BLaER1 (cell line): Measurements from ENCODE around the gene MMP28.

ENCODE experiments used
- H3K27ac ChIP-seq: shearing (Covaris generic); formaldehyde crosslinking; 2 replicates; pipeline ENCODE4 v1.8.1; 2022
- H3K27me3 ChIP-seq: shearing (Covaris generic); formaldehyde crosslinking; 2 replicates; pipeline ENCODE4 v1.8.1; 2022
- H3K36me3 ChIP-seq: shearing (Covaris generic); formaldehyde crosslinking; 2 replicates; pipeline ENCODE4 v1.8.1; 2022
- H3K4me1 ChIP-seq: shearing (Covaris generic); formaldehyde crosslinking; 2 replicates; pipeline ENCODE4 v1.8.1; 2022
- H3K4me2 ChIP-seq: shearing (Covaris generic); formaldehyde crosslinking; 2 replicates; pipeline ENCODE4 v1.8.1; 2022
- H3K4me3 ChIP-seq: shearing (Covaris generic); formaldehyde crosslinking; 2 replicates; pipeline ENCODE4 v1.8.1; 2022
- H3K9ac ChIP-seq: shearing (Covaris generic); formaldehyde crosslinking; 2 replicates; pipeline ENCODE4 v1.8.1; 2022
- H3K9me3 ChIP-seq: shearing (Covaris generic); formaldehyde crosslinking; 2 replicates; pipeline ENCODE4 v1.8.1; 2022
- H4K20me1 ChIP-seq: shearing (Covaris generic); formaldehyde crosslinking; 2 replicates; pipeline ENCODE4 v1.8.1; 2022
- Cebpa-rat ChIP-seq: shearing (Covaris generic); IDR thresholded peaks from 2 replicates; pipeline ENCODE4 v1.8.1; 2022

The MMP28 gene, protein sequence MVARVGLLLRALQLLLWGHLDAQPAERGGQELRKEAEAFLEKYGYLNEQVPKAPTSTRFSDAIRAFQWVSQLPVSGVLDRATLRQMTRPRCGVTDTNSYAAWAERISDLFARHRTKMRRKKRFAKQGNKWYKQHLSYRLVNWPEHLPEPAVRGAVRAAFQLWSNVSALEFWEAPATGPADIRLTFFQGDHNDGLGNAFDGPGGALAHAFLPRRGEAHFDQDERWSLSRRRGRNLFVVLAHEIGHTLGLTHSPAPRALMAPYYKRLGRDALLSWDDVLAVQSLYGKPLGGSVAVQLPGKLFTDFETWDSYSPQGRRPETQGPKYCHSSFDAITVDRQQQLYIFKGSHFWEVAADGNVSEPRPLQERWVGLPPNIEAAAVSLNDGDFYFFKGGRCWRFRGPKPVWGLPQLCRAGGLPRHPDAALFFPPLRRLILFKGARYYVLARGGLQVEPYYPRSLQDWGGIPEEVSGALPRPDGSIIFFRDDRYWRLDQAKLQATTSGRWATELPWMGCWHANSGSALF

DNA sequence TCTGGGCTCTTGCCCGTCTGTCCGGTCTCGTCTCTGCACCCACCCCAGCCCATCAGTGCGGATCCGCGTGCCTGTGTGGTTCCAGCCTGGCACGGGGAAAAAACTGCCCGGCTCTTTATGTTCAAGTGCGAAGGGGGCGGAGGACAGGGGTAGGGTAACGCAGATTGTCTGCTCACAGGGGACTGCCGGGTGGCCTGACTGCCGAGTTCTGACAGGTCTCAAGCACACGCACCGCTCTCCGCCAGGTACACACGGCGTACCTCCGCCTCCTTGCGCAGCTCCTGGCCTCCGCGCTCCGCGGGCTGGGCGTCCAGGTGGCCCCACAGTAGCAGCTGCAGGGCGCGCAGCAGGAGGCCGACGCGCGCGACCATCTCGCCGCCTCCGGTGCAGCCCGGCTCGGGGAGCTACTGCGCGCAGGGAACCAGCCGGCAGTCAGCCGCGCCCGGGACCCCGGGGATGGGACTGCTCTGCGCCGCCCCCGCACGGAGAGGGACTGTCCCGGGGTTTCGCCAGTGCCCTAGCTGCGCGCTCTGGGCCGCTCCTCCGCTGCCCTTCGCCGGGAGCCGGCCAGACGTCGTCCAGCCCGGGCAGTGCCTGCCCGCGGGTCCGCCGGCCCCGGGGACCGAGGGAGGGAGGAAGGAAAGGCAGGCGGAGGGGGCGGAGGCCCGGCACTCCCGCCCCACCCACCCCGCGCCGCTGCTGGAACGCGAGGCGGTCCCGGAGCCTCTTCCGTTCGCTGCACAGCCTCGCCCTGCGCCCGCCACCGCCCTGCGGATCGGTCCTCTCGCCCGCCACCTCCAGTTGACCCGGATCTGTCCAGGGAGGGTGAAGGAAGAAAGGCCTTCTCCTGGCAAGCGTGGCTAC lies at the start of gene MMP28:
MMP28 (minus strand) TSS at position 635 of the 864 bp plus-strand sequence; CDS start at position 371, 264 bp downstream.
- H3K4me1 ChIP-seq = peaks cover 19% of the 10 kb centered on the region
- no peak for TF ChIP-seq Cebpa-rat
- H4K20me1 ChIP-seq = 0 out of 2 replicates have a peak, but pooled peaks cover 10% of the 10 kb centered on the region
- H3K27me3 ChIP-seq = peaks cover 49% of the 10 kb centered on the region
- peak within 1 kb of the TSS; percentile 100 for H3K4me2 ChIP-seq
- H3K27ac ChIP-seq = no peak within 1 kb of the TSS
- H3K9ac ChIP-seq = peak within 1 kb of the TSS; percentile 52; the same call in 1 of the 2 replicates
- H3K9me3 ChIP-seq = no peaks in the 10 kb centered on the region
- no peaks in the 10 kb centered on the region for H3K36me3 ChIP-seq
- H3K4me3 ChIP-seq = peak within 1 kb of the TSS; percentile 71

DNA sequence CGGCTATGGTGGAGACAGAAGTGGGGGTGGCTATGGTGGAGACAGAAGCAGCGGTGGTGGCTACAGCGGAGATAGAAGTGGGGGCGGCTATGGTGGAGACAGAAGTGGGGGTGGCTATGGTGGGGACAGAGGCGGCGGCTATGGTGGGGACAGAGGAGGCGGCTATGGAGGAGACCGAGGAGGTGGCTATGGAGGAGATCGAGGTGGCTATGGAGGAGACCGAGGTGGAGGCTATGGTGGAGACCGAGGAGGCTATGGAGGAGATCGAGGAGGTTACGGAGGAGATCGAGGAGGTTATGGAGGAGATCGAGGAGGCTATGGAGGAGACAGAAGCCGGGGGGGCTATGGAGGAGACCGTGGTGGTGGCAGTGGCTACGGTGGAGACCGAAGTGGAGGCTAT lies 49.1 kb upstream of the MMP28 start:
- no peak overlapping the region for H3K9ac ChIP-seq
- peaks cover 97% of the 10 kb centered on the region for H3K36me3 ChIP-seq

GRCh38 chr17:35843698-35844097 lies 48.3 kb upstream of the MMP28 start:
- TF ChIP-seq Cebpa-rat = no peak
- Histone ChIP-seq H3K27me3 (no peaks in the 10 kb centered on the region), H3K36me3 (peaks cover 97% of the 10 kb centered on the region), H3K4me1 (no peaks in the 10 kb centered on the region), H3K9ac (no peak overlapping the region), H3K27ac (no peak overlapping the region), H3K4me2 (no peak overlapping the region), H4K20me1 (peaks cover 75% of the 10 kb centered on the region), H3K9me3 (no peaks in the 10 kb centered on the region), H3K4me3 (no peak overlapping the region)

More for the DNA sequence above, 49.1 kb upstream of the MMP28 start:
- no peak overlapping the region for H3K4me3 ChIP-seq
- H3K27me3 ChIP-seq = no peaks in the 10 kb centered on the region
- no peak overlapping the region for H3K27ac ChIP-seq
- peaks cover 79% of the 10 kb centered on the region for H4K20me1 ChIP-seq
- H3K4me1 ChIP-seq = no peaks in the 10 kb centered on the region
- H3K9me3 ChIP-seq = no peaks in the 10 kb centered on the region
- H3K4me2 ChIP-seq = no peak overlapping the region
- TF ChIP-seq Cebpa-rat = no peak

DNA sequence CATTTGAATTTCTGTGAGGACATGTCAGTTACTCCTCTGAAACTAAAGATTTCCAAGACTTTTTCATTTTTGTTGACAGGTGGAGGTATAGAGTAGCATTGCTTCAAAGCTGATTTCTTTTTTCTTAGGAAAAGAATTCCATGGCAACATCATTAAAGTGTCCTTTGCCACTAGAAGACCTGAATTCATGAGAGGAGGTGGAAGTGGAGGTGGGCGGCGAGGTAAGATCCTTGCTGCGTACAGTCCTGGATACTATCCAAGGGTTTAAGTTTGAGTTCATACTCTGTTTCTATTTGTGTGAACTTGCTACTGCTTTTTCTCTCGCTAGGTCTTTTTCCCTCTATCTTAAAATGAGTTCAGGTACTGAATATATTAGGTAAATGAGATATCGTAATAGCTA lies 46.8 kb upstream of the MMP28 start:
- H3K9me3 ChIP-seq = no peaks in the 10 kb centered on the region
- no peak overlapping the region for H3K4me2 ChIP-seq
- TF ChIP-seq Cebpa-rat = no peak
- H3K27me3 ChIP-seq = no peaks in the 10 kb centered on the region
- H3K27ac ChIP-seq = no peak overlapping the region
- no peaks in the 10 kb centered on the region for H3K4me1 ChIP-seq
- no peak overlapping the region for H3K4me3 ChIP-seq
- peaks cover 75% of the 10 kb centered on the region for H4K20me1 ChIP-seq
- peaks cover 97% of the 10 kb centered on the region for H3K36me3 ChIP-seq
- H3K9ac ChIP-seq = no peak overlapping the region

DNA sequence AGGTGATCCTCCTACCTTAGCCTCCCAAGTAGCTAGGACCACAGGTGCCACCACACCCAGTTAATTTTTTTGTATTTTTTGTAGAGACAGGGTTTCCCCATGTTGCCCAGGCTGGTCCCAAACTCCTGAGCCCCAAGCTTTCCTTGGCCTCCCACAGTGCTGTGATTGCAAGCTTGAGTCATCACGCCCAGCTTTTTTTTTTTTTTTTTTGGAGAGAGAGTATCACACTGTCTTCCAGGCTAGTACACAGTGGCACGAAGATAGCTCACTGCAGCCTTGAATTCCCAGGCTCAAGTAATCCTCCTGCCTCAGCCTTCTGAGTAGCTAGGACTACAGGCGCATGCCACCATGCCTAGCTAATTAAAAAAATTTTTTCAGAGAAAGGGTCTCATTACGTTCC lies 46.1 kb upstream of the MMP28 start:
- Histone ChIP-seq H3K36me3 (peaks cover 100% of the 10 kb centered on the region), H3K4me3 (no peak overlapping the region), H4K20me1 (peaks cover 79% of the 10 kb centered on the region), H3K27ac (no peak overlapping the region), H3K9me3 (no peaks in the 10 kb centered on the region), H3K9ac (no peak overlapping the region), H3K4me1 (no peaks in the 10 kb centered on the region), H3K27me3 (no peaks in the 10 kb centered on the region), H3K4me2 (no peak overlapping the region)
- TF ChIP-seq Cebpa-rat = no peak

DNA sequence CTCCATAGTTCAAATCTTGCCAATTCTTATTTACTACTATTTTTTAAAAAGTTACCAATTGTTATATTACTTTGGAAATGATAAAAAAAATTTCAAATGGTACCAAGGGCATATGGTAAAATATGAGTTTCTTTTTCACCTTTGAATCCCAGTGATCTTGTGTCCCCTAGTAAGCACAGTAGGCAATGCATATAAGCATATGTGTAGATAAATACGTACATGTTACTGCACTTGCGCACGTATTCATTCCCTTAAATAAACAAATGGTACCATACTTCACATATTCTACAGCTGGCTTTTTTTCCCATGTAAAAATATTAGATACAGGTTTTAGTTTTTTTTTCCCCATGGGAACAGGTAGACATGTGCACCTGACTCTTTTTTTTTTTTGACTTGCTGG lies 45.7 kb upstream of the MMP28 start:
- Histone ChIP-seq H3K4me3 (no peak overlapping the region), H3K27me3 (no peaks in the 10 kb centered on the region), H4K20me1 (peaks cover 75% of the 10 kb centered on the region), H3K4me1 (no peaks in the 10 kb centered on the region), H3K27ac (no peak overlapping the region), H3K36me3 (peaks cover 100% of the 10 kb centered on the region), H3K9me3 (no peaks in the 10 kb centered on the region), H3K9ac (no peak overlapping the region), H3K4me2 (no peak overlapping the region)
- TF ChIP-seq Cebpa-rat = no peak

GRCh38 chr17:35825206-35825605 lies 29.8 kb upstream of the MMP28 start:
- no peak overlapping the region for H3K4me3 ChIP-seq
- no peaks in the 10 kb centered on the region for H3K27me3 ChIP-seq
- H3K9me3 ChIP-seq = no peaks in the 10 kb centered on the region
- H3K4me1 ChIP-seq = no peaks in the 10 kb centered on the region
- H3K9ac ChIP-seq = no peak overlapping the region
- H3K27ac ChIP-seq = no peak overlapping the region
- TF ChIP-seq Cebpa-rat = no peak
- H3K4me2 ChIP-seq = no peak overlapping the region
- peaks cover 97% of the 10 kb centered on the region for H3K36me3 ChIP-seq
- H4K20me1 ChIP-seq = peaks cover 100% of the 10 kb centered on the region

GRCh38 chr17:35821308-35821707 lies 25.9 kb upstream of the MMP28 start:
- TF ChIP-seq Cebpa-rat = no peak
- Histone ChIP-seq H3K27me3 (no peaks in the 10 kb centered on the region), H3K4me3 (no peak overlapping the region), H3K36me3 (peaks cover 93% of the 10 kb centered on the region), H3K9ac (no peak overlapping the region), H3K4me2 (no peak overlapping the region), H3K9me3 (no peaks in the 10 kb centered on the region), H3K4me1 (0 out of 2 replicates have a peak, but pooled peaks cover 6% of the 10 kb centered on the region), H4K20me1 (peaks cover 100% of the 10 kb centered on the region), H3K27ac (no peak overlapping the region)

DNA sequence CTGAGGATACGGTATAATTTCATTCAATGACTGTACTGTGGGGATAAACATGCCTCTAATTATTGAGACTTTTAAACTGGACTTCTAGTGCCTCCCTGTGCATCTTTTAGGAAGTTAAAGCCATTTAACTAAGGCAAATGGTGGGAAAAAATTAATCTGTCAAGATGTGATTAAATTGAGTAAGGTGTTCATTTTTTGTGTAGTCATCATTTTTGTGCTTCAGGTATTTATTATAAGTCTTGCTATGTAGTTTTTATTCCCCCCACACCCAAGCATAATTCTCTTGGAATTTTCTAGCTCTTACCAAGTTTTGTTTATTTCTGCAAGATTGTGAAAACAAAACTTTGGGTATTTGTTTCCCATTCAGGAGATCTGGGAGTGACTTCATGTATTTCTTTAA lies 24.0 kb upstream of the MMP28 start:
- no peak overlapping the region for H3K27ac ChIP-seq
- H3K36me3 ChIP-seq = peaks cover 87% of the 10 kb centered on the region
- peaks cover 100% of the 10 kb centered on the region for H4K20me1 ChIP-seq
- 0 out of 2 replicates have a peak, but pooled peaks cover 6% of the 10 kb centered on the region for H3K4me1 ChIP-seq
- no peak for TF ChIP-seq Cebpa-rat
- no peak overlapping the region for H3K4me3 ChIP-seq
- H3K27me3 ChIP-seq = no peaks in the 10 kb centered on the region
- H3K9me3 ChIP-seq = no peaks in the 10 kb centered on the region
- no peak overlapping the region for H3K9ac ChIP-seq
- no peak overlapping the region for H3K4me2 ChIP-seq
